ENCODE data around the gene AURKB.
"Not testable (repeated sequence)": the region's sequence is repeated elsewhere in the genome, so short reads cannot be mapped to it uniquely, and the experiment has no call there.

The AURKB gene
- 0.31 to 3.4 reads per million in 2 donors for total RNA-seq

DNA sequence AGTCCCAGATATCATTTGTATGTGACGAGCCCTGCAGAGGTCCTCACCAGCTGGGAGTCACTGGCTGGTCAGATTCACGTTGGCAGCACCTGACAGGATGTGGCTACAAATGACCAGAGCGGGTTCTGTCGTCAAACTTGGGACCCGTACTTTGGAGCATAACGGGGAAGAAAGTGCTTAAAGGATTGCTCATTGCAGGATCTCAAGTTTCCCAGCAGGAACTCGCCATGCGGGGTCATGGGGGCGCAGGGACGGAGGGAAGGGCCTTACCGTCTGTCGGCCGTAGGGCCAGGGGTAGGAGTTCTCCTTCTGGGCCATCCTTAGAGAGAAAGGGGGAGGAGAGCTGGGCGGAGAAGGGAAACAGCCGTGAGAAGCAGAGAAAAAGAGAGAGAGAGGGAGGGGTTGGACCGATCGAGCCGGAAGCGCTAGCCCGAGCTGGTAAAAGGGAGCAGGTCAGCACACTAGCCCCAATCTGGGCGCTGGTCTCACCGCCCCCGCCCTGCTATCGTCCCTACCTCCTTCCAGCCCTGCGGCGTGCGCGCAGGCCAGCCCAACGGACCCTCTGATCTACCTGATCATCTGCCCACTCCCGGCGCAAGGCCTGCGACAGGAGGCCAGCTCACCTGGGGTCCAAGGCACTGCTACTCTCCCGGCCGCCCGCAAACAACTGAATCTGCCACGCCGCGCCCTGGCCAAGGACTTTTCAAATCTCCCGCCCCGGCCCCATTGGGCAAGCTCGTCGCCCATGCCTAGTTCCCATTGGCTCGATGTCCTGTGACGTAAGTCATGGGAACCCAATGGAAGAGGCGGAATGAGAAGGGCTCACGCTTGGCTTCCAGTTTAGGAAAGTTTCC lies at the start of gene AURKB:
Gene AURKB (minus strand): TSS at position 669 of the 854 bp plus-strand sequence. CDS start 351 bp downstream, at position 318.
- peak; percentile 81 to 96 (median 88) for DNase-seq

DNA sequence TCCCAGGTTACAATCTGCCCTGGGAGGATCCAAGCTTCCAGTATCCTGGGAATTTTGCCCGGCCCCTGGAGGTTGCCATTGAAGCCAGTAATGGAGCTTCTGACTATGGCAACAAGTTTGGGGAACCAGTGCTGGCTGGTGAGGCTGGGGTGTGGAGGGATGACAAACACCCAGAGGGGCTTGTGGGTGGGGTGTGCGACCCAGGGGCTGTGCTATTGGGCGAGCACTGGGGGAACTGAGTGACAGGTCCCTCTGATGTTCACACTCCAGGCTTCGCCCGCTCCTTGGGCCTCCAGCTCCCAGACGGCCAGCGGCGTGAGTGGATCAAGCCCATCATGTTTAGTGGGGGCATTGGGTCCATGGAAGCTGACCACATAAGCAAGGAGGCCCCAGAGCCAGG lies 47.4 kb upstream of the AURKB start:
- DNase-seq, result no peak

DNA sequence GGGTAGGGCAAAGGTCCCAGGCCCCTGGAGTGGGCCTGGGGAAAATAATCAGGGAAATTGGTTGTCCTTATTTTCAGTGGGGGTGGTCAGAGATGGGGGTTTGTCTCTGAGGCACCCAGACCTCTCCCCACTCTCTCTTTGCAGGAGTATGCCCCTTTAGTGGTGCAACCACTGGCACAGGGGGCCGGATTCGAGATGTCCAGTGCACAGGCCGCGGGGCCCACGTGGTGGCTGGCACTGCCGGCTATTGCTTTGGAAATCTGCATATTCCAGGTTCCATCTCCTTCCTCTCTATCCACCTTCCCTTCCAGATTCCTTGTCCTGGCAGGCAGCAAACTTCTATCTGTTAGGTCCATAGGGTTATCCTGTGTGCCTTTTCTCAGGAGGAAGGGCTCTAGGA lies 46.3 kb upstream of the AURKB start:
- DNase-seq, result no peak

DNA sequence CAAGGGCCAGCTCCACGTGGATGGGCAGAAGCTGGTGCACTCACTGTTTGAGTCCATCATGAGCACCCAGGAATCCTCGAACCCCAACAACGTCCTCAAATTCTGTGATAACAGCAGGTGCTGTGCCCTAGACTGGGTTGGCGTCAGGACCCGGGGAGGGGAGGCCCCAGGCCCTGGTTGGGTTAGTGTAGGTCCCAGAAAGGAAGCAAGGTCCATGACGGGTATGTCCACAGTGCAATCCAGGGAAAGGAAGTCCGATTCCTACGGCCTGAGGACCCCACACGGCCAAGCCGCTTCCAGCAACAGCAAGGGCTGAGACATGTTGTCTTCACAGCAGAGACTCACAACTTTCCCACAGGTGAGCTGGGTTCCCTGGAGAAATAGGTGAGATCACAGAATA lies 45.9 kb upstream of the AURKB start:
- no peak for DNase-seq

DNA sequence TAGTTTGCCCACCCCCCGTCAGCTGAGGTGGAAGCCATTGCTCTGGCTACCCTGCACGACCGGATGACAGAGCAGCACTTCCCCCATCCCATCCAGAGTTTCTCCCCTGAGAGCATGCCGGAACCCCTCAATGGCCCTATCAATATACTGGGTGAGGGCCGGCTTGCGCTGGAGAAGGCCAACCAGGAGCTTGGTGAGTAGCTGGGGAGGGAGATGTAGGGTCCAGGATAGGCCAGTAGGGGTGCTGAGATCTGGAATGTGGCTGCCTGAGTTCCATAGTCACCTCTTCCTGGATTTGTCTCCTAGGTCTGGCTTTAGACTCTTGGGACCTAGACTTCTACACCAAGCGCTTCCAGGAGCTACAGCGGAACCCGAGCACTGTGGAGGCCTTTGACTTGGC lies 45.1 kb upstream of the AURKB start:
- no peak for DNase-seq

DNA sequence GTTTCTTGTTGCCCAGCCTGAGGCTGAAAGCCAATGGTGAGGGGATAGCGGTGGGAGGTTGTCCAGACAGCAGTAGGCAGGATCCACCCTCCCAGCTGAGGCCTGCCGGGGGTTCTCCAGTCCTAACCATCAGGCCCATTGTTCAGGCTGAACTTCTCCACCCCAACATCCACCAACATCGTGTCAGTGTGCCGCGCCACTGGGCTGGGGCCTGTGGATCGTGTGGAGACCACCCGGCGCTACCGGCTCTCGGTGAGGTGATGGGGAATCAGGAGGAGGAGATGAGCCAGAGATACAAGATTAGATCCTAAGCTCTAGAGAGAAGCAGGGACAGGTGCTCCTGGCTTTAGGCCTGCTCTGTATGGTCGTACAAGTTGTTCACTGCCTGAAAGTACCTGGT lies 44.5 kb upstream of the AURKB start:
- no peak for DNase-seq

DNA sequence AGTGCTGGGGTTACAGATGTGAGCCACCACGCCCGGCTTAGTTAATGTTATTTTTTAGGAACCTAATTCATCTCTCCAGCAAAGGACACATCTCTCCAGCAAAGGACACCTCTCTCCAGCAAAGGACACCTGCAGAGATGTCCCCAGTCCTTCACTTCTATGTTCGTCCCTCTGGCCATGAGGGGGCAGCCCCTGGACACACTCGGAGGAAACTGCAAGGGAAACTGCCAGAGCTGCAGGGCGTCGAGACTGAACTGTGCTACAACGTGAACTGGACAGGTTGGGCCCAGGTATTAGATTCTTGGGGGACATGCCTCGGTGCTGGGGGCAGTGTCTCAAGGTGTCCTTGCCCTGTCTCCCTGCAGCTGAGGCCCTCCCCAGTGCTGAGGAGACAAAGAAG lies 43.4 kb upstream of the AURKB start:
- peak in 1 of 5 experiments; percentile 9 for DNase-seq

DNA sequence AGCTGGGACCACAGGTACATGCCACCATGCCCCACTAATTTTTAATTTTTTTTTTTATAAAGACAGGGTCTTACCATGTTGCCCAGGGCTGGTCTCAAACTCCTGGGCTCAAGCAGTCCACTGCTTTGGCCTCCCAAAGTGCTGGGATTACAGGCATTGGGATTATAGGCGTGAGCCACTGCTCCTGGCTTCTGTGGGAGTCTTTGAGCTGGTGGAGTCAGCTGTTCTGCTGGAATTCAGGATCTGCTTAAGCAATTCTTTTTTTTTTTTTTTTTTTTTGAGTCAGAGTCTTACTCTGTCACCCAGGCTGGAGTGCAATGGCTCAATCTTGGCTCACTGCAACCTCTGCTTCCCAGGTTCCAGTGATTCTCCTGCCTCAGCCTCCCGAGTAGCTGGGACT lies 41.0 kb upstream of the AURKB start:
- not testable (repeated sequence) for DNase-seq

DNA sequence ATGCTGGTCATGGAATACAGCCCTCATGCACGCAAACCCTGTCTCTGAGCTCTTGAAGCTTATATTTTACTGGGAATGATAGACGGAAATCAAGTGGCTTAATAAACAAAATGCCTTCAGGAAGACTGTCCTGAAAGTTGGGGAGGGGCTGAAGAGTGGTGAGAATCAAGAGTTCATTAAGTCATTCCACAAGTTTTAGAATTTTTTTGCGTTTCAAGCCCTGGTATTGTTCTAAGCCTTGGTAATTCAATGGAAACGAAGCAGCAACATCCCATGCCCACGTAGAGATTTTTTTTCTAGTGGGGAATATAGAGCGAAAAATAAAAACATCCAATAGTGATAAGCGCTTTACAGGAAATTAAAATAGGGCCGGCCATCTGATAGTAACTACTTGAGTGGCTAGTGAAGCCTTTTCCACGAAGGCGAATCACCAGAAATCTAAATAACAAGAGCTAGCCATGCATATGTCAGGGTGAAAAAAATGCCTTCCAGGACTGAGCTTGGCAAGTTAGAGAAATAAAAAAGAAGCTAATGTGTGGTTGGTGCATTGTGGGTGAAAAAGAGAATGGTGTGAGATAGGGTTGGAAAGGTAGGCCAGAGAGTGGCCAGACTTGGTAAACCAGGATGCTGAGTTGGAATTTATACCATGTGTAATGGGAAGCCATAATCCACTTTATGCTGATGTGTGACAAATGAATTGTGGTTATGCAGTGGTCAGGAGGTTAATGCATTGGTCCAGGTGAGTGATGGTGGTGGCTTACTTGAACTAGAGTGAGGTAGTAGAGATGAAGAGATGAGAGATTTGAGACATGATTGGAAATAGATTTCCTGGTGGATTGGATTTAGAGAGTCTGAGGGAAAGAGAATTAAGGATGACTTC lies 39.5 kb upstream of the AURKB start:
- no peak for DNase-seq

DNA sequence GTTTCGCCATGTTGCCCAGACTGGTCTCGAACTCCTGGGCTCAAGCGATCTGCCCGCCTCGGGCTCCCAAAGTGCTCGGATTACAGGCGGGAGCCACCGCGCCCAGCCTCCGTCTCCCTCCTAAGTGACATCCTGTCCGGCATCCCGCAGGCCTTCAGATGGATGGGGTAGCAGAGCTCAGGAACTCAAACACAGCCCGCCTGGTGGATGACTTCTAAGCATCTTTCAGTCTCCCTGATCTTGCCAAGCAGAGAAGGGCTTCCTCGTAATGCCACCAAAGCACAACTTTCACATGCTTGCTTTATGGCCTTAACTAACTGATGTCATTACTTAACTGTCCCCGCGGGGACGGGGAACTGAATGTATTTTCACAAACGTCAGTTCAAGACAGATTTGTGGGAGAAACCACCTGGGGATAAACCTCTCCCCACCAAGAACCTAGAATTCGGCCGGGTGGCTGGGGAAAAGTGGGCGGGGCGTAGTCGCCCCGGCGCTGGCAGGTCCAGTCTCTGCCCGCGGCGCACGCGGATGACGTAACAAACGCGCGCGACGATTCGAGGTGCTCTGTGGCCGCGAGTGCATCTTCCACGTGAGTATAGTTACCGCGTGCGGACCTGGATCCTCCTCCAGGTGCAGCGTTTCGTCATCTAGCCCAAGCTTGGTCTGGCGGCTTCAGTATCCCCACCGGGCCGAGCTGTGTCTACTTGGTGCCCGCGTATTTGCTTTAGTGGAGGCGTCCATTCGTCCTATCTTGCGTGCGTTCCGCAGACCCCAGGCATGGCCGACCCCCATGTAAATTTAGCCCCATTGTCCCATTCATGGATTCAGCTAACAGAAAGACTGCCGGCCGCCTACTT lies 38.6 kb upstream of the AURKB start, which contains the start of gene PFAS:
Gene PFAS (plus strand): TSS at position 539 of the 857 bp plus-strand sequence. CDS start 4,649 bp downstream, outside the sequence.
- DNase-seq, result peak; percentile 90 to 96 (median 94)

DNA sequence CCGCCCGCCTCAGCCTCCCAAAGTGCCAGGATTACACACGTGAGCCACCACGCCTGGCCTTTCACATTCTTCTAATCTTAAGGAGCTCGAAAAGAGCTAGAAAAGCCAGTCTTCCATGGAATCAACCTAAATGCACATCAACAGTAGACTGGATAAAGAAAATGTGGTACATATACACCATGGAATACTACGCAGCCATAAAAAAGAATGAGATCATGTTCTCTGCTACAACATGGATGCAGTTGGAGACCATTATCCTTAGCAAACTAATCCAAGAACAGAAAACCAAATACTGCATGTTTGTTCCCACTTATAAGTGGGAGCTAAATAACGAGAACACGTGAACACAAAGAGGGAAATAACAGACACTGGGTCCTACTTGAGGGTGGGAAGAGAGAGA lies 34.4 kb upstream of the AURKB start:
- DNase-seq, result no peak

DNA sequence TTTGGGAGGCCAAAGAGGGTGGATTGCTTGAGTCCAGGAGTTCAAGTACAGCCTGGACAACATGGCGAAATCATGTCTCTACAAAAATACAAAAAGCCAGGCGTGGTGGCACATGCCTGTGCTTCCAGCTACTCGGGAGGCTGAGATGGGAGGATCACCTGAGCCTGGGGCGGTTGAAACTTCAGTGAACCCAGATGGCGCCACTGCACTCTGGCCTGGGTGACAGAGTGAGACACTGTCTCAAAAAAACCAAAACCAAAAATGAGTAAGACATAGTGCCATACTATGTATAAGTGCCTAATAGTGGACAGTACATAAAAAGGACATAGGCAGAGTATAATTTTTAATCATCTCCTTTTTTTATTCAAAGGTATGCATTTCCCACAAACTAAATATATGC lies 33.5 kb upstream of the AURKB start:
- peak in 2 of 5 experiments; percentile 16 to 41 for DNase-seq

DNA sequence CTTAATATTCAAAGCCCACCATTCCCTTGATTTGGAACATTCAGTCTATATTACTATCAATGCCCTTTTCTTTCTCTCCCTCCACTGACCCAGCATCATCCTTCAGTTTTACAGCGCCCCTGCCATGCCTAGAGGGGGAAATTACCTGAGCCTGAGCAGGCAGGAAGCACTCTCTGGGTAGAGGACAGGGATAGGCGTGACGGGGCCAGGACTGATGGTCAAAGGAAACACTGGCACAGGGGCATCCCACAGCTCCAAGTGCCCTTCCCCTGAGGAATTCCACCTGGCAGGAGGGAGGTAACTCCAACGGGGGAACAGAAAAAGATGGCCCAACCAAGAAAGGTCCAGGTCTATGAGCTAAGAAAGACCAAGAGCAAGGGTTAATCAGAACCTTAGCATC lies 27.5 kb upstream of the AURKB start:
- DNase-seq, result no peak

DNA sequence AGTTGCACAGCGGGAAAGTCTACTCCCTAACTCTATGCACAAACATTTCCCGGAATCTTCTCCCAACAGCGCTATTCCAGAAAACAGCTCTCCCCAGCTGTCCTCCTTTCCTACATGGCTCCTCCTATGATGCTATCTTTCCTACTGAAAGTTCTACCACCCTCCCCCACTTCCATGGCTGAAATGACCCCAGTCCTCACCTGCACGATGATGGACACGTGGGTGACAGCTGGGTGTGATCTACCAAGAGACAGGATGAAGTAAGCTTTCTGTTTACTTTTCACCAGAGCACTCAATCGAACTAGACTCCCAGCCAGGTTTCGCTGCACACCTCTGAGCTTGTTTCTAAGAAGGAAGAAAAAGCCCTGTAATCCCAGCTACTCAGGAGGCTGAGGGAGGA lies 26.8 kb upstream of the AURKB start:
- no peak for DNase-seq

DNA sequence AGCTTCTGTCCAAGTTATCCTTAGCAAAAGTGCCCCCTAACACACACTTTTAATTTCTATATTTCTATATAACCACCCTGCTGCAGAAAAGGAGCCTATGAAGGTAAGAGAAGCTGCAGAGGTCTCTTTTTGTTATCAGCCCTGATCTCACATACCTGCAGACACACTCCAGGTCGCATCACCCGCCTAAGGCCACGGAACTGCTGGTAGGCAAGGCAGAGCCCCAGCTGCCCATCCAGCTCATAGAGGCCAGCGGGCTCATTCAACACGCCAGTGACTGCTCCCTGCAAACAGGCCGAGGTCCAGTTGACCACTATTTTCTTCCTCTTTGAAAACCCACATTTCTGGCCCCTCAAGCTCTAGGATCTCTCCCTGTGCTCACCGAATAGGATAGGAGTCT lies 25.3 kb upstream of the AURKB start:
- no peak for DNase-seq

DNA sequence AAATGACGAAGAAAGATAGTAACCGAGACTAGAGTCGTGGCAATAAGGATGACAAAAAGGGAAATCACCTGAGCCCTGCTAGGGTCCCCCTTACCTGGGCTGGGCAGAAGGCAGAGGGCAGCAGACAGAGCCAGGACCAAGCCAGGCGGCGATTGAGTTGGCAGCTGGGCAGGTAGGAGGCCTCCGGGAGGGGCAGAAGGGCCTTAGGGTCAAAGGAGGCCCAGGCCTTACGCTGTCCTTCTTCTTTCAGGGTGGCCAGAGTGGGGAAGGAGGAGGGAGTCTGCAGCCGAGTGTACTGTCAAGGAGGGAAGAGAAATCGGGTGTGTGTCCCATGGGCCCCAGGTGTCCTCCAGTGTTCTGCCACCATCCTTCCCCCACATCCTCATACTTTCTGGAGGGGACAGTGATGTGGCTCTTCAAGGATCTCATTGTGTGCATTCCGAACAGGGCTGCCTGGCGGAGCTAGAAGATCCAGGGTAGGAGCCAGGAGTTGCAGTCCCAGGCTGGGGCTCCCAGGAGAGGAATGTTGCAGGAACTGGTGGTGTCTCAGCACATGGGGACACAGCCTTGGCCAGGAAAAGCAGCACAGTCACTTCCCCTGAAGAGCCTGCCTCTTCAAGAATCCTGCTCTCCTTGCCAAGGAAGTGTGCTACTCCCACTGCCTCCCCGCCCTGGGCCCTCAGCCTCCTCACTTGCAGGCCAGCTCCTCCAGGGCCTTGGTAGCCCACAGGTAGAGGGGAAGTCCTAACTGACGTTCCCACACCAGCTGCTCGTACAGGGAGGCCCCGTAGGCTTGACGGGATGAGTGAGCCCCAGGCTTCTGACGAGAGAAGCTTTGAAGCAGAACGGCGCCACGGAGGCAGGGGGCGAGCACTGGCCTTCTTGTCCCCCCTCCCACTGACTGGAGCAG lies 24.2 kb upstream of the AURKB start:
- DNase-seq, result no peak

DNA sequence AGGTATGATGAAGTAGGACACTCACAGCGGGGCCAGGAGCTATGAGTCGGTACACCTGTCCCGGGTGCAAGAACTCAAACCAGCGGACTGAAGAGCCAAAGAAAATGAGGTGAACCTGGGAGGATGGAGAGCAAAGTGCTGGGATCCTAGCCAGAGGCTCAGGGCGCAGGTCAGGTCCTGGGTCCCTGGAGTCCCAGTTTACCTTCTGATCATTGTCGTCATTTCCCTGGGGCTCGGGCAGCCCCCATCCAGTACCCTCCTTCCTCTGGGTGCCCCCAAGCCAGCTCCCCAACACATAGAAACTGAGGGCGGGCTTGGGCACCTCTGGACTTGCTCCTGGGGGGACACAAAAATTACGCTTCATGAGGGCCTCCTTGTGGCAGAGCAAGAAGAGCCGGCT lies 21.3 kb upstream of the AURKB start:
- DNase-seq, result no peak

DNA sequence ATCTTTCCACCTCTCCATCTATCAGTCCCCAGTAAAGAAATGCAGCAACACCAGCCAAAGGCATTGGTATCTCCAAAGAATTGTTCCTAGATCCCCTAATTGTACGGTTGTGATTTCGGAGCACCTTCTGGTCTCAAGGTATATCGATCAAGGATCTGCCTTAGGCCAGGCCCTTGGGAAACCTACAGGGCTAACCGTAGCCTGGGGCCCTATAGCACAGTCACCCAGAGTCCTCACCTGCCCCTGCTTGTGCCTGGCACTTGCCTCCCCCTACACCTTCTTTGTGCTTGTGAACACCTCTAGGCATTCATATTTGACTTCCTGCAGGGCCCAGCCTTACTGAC lies 16.8 kb upstream of the AURKB start:
- no peak for DNase-seq

DNA sequence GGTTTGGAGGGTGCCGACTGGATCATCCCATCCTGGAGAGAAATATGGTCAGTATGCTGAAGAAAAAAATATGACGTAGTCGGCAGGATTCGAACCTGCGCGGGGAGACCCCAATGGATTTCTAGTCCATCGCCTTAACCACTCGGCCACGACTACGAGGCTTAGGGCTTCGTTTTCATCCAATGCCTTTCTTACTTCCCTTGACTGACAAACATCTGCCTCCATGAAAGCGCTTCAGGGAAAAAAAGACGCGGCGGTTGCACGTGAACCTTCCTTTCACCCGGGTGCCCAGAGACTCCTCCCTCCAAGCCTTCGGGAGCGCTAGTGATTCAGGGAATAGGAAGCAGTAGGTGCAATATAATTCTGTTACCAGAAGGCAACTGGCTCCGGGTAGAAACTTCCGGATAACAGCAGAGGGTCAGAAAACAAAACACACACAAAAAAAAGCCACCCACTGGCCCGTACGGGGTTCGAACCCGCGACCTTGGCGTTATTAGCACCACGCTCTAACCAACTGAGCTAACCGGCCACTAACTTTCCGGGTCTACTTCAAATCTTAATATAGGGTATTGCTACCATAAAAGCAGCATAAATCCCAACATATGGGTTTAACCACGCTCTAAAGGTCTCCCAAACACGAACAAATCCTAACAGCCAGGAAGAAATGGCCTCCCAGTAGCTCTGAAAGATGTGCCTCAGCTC lies 16.3 kb upstream of the AURKB start:
- DNase-seq, result peak in 1 of 5 experiments; percentile 41

DNA sequence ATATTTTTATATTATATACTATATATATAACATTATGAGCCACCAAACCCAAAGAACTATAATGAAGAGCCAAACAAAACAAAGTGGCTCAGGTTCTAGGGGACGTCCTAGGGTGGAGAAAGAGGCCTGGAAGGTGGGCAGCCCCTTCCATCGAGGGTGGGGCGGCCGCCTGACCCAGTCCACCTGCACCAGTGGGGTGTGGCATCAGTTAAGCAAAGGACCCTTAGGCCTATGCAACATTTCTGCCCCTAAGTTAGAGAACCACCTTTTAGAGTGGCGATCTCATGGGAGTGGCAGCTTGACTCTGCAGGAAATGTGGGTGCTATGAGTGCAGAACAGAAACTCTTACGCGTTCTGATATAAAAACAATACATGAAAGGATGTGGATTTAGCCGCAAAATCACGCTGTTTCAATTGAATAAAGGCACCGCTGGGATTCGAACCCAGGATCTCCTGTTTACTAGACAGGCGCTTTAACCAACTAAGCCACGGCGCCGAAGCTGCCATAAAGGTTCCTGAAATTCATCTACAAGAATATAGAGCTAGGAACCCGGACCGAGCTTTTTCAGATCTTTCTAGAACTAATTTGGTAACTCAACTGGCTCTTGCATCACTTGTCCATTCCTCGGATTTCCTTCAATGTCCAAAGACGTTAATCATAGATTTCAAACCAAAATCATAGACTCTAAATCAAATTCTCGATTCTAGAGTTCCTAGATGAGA lies 15.6 kb upstream of the AURKB start:
- DNase-seq, result peak in 4 of 5 experiments; percentile 49 to 90 (median 62)

All from T-helper 2 cell (primary cell).